ENCODE measurements around the gene RRAGA. TPM values are rescaled to one million over a fixed set of nuclear protein-coding genes. Genes with fewer than 3 reads are reported as not detected.

RRAGA gene
- total and polyA plus RNA-seq, 2 of the 8 experiments (the other 6 are each of a cell fraction or from before 2014, with no cell fraction given) = 45.6 to 46.5 TPM

- Histone ChIP-seq H3K9me3 (ENCODE audit: insufficient read depth in 2 of 2, low read depth in 1 of 2, low read length in 1 of 2) (no peaks in the 10 kb centered on the region), H3K14ac (ENCODE audit: insufficient read length) (no peak overlapping the region), H2BK20ac (ENCODE audit: low read length) (no peak overlapping the region), H3K4ac (replicated peaks; ENCODE audit: insufficient read length, low read depth, low read length) (no peak overlapping the region), H3K4me1 (replicated peaks in 1 of 4; ENCODE audit: control insufficient read depth in 3 of 4, insufficient read depth in 4 of 4, low read length in 3 of 4) (peaks cover 0 to 5% (median 0%) of the 10 kb centered on the region in 4 experiments; a peak in 2 of 7 replicates), H3K27ac (ENCODE audit: low read depth, low read length) (no peak overlapping the region), H3K36me3 (ENCODE audit: control insufficient read depth in 2 of 4, insufficient read depth in 4 of 4, low read length in 3 of 4) (no peaks in the 10 kb centered on the region), H2AFZ (ENCODE audit: low read length) (no peak overlapping the region), H3K4me2 (ENCODE audit: insufficient read depth in 1 of 2, low read depth in 2 of 2, low read length in 2 of 2) (no peak overlapping the region), H2AK5ac (ENCODE audit: low read depth, low read length) (no peak overlapping the region), H4K8ac (ENCODE audit: extremely low read depth, insufficient read depth, low read length) (no peak overlapping the region; the same call in 1 of the 2 replicates), H4K20me1 (replicated peaks in 1 of 2; ENCODE audit: control insufficient read depth in 1 of 2, insufficient read depth in 2 of 2, low read length in 2 of 2) (no peaks in the 10 kb centered on the region), H3K23ac (ENCODE audit: insufficient read length) (no peak overlapping the region), H3K79me2 (ENCODE audit: control insufficient read depth in 1 of 2, insufficient read depth in 2 of 2, low read length in 2 of 2) (no peaks in the 10 kb centered on the region), H2BK5ac (ENCODE audit: low read depth, low read length) (no peak overlapping the region), H2BK15ac (ENCODE audit: low read length) (no peak overlapping the region), H3K18ac (ENCODE audit: extremely low read depth, low read length) (no peak overlapping the region), H3K56ac (replicated peaks; ENCODE audit: insufficient read length, low read depth, low read length) (no peak overlapping the region), H2BK12ac (ENCODE audit: low read depth, low read length) (no peak overlapping the region), H4K91ac (replicated peaks; ENCODE audit: insufficient read length, low read length) (no peak overlapping the region), H3K27me3 (replicated peaks in 1 of 4; ENCODE audit: control insufficient read depth in 3 of 4, extremely low read depth in 1 of 4, insufficient read depth in 3 of 4, low read length in 3 of 4) (no peaks in the 10 kb centered on the region), H4K5ac (ENCODE audit: insufficient read length, low read depth, low read length) (no peak overlapping the region), H2BK120ac (replicated peaks; ENCODE audit: low read depth, low read length) (no peak overlapping the region), H3K79me1 (ENCODE audit: low read depth, low read length) (no peaks in the 10 kb centered on the region), H3K23me2 (ENCODE audit: low read depth, low read length) (no peaks in the 10 kb centered on the region), H3K9ac (replicated peaks in 1 of 4; ENCODE audit: extremely low read depth in 1 of 4, low read depth in 3 of 4, low read length in 3 of 4) (no peak overlapping the region), H3K4me3 (ENCODE audit: extremely low read depth in 1 of 4, insufficient read depth in 2 of 4, low read depth in 3 of 4, low read length in 4 of 4) (no peak overlapping the region)
- no peak for FAIRE-seq
- ChIA-PET CTCF (ENCODE audit: partially characterized antibody) (interaction anchor here (2.0 kb wide), 1 partner anchor 19 kb away, joined by 8 read pairs; no protein-coding TSS in a partner anchor), POLR2A (ENCODE audit: partially characterized antibody) (no interaction called here)
- TF ChIP-seq MAX (IDR thresholded peaks at IDR 0.05) (no peak), RBBP5 (IDR thresholded peaks at IDR 0.05; ENCODE audit: borderline replicate concordance, low read depth, low read length) (no peak), YY1 (IDR thresholded peaks at IDR 0.05; ENCODE audit: low read depth, low read length) (no peak)
- WGBS, 2 experiments (ENCODE audit: extremely low coverage in 1 of 2, insufficient coverage in 1 of 2, insufficient read length in 1 of 2, insufficient replicate concordance in 2 of 2, low coverage in 1 of 2, low lambda C conversion rate in 2 of 2, missing lambda C conversion rate in 1 of 2) = 93% methylated on average over 5 of the region's 5 CpGs; no CpG with 5 or more reads in 1 of the 2 experiments
- no peak for DNase-seq (ENCODE audit: low read depth in 1 of 2, low spot score in 2 of 2)
Measured at GRCh38 chr9:19009391-19009965, 39.7 kb upstream of the RRAGA start.

Data from H1 (cell line).